ENCODE results near the gene PFDN6.

Gene PFDN6

GRCh38 chr6:33304216-33304615 lies 14.8 kb downstream of the PFDN6 start:
- H3K27ac ChIP-seq (ENCODE audit: poor library complexity, severe bottlenecking), result no peak overlapping the region
- H3K4me3 ChIP-seq (ENCODE audit: severe bottlenecking), result no peak overlapping the region
- no peaks in the 10 kb centered on the region for H3K9me3 ChIP-seq (ENCODE audit: severe bottlenecking)
- ATAC-seq (ENCODE audit: low read depth) (no peak), DNase-seq (ENCODE audit: low spot score) (no peak)
- H3K36me3 ChIP-seq (ENCODE audit: low read depth), result peaks cover 44% of the 10 kb centered on the region
- no peaks in the 10 kb centered on the region for H3K4me1 ChIP-seq (ENCODE audit: insufficient read depth, poor library complexity, severe bottlenecking)
- TF ChIP-seq CTCF (IDR thresholded peaks at IDR 0.05; ENCODE audit: poor library complexity, severe bottlenecking), result no peak
- no peaks in the 10 kb centered on the region for H3K27me3 ChIP-seq (ENCODE audit: insufficient read depth, poor library complexity, severe bottlenecking)

- H3K9me3 ChIP-seq (ENCODE audit: severe bottlenecking), result no peaks in the 10 kb centered on the region
- DNase-seq (ENCODE audit: low spot score) (no peak), ATAC-seq (ENCODE audit: low read depth) (no peak)
- TF ChIP-seq CTCF (IDR thresholded peaks at IDR 0.05; ENCODE audit: poor library complexity, severe bottlenecking), result no peak
- H3K4me1 ChIP-seq (ENCODE audit: insufficient read depth, poor library complexity, severe bottlenecking), result no peaks in the 10 kb centered on the region
- H3K27ac ChIP-seq (ENCODE audit: poor library complexity, severe bottlenecking), result no peak overlapping the region
- no peak overlapping the region for H3K4me3 ChIP-seq (ENCODE audit: severe bottlenecking)
- no peaks in the 10 kb centered on the region for H3K27me3 ChIP-seq (ENCODE audit: insufficient read depth, poor library complexity, severe bottlenecking)
- peaks cover 48% of the 10 kb centered on the region for H3K36me3 ChIP-seq (ENCODE audit: low read depth)
These were observed 15.7 kb downstream of the PFDN6 start for GRCh38 chr6:33305052-33305451.

- no peak overlapping the region for H3K4me3 ChIP-seq (ENCODE audit: severe bottlenecking)
- no peak for DNase-seq (ENCODE audit: low spot score)
- no peak for ATAC-seq (ENCODE audit: low read depth)
- H3K27me3 ChIP-seq (ENCODE audit: insufficient read depth, poor library complexity, severe bottlenecking), result no peaks in the 10 kb centered on the region
- H3K27ac ChIP-seq (ENCODE audit: poor library complexity, severe bottlenecking), result no peak overlapping the region
- no peaks in the 10 kb centered on the region for H3K9me3 ChIP-seq (ENCODE audit: severe bottlenecking)
- TF ChIP-seq CTCF (IDR thresholded peaks at IDR 0.05; ENCODE audit: poor library complexity, severe bottlenecking), result no peak
- no peaks in the 10 kb centered on the region for H3K4me1 ChIP-seq (ENCODE audit: insufficient read depth, poor library complexity, severe bottlenecking)
- peaks cover 55% of the 10 kb centered on the region for H3K36me3 ChIP-seq (ENCODE audit: low read depth)
These were observed 17.0 kb downstream of the PFDN6 start for GRCh38 chr6:33306356-33306755.

GRCh38 chr6:33312361-33313104 lies 23.1 kb downstream of the PFDN6 start:
- H3K4me3 ChIP-seq (ENCODE audit: severe bottlenecking), result peak overlapping the region; percentile 69
- H3K27me3 ChIP-seq (ENCODE audit: insufficient read depth, poor library complexity, severe bottlenecking), result no peaks in the 10 kb centered on the region
- no peak for TF ChIP-seq CTCF (IDR thresholded peaks at IDR 0.05; ENCODE audit: poor library complexity, severe bottlenecking)
- H3K27ac ChIP-seq (ENCODE audit: poor library complexity, severe bottlenecking), result peak overlapping the region; percentile 87
- ATAC-seq (ENCODE audit: low read depth), result peak; percentile 57
- peaks cover 33% of the 10 kb centered on the region for H3K36me3 ChIP-seq (ENCODE audit: low read depth)
- no peaks in the 10 kb centered on the region for H3K9me3 ChIP-seq (ENCODE audit: severe bottlenecking)
- no peak for DNase-seq (ENCODE audit: low spot score)
- H3K4me1 ChIP-seq (ENCODE audit: insufficient read depth, poor library complexity, severe bottlenecking), result peaks cover 10% of the 10 kb centered on the region

GRCh38 chr6:33313105-33313708 lies 23.8 kb downstream of the PFDN6 start:
- Histone ChIP-seq H3K27me3 (ENCODE audit: insufficient read depth, poor library complexity, severe bottlenecking) (no peaks in the 10 kb centered on the region), H3K9me3 (ENCODE audit: severe bottlenecking) (no peaks in the 10 kb centered on the region), H3K4me1 (ENCODE audit: insufficient read depth, poor library complexity, severe bottlenecking) (peaks cover 10% of the 10 kb centered on the region), H3K27ac (ENCODE audit: poor library complexity, severe bottlenecking) (peak overlapping the region; percentile 87), H3K4me3 (ENCODE audit: severe bottlenecking) (peak overlapping the region; percentile 69), H3K36me3 (ENCODE audit: low read depth) (peaks cover 29% of the 10 kb centered on the region)
- no peak for TF ChIP-seq CTCF (IDR thresholded peaks at IDR 0.05; ENCODE audit: poor library complexity, severe bottlenecking)
- ATAC-seq (ENCODE audit: low read depth), result no peak; the same call in 2 of the 3 replicates
- no peak for DNase-seq (ENCODE audit: low spot score)
